ENCODE data around the gene CDC16.

CDC16 gene

DNA sequence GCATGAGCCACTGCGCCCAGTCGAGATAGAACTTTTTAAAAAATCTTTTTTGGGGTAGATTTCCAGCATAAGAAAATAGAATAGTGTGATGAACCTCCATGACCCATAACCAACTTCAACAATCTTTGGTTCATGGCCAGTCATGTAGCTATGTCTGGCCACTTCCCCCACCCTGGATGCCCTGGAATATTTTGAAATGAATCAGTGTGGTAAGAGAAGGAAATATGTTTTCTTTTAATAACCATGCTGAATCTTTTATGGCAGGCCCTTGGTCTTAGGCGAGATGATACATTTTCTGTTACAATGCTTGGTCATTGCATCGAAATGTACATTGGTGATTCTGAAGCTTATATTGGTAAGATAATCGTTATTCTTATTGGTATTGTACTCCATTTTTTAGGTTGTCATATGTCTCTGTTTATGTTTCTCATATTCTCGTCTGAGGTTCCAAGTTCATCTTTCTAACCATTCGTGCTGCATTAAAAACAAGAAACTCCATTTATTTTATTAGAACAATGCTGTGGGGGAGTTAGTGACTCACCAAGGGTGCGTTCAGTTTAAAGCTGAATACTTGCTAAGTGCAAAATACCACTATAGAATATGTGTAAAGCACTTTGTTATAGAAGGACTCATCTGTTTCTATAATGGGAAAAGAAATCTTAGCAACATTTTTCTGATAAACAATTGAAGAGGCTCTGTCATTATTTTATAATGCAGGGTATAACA is 30.4 kb downstream of the CDC16 start:
- DNase-seq: no peak

DNA sequence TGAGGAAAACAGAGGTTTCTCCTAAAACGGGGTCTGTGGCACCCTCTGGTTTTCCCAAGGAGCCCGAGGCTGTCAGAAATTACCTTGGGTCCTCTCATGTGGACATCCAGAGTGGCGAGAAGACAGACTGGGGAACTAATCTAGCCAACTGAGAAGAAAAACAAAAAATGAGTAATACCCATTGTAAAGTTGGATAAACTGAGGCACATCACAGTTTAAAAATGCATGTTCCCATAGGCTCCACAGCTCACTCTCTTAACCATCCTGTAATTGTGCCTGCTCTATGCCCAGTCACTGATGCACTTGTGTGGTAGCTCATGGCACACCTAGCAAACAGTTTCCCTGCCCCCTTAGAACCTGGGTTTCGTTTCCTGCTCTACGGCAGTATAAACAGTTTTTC is 31.5 kb downstream of the CDC16 start:
- DNase-seq: no peak

DNA sequence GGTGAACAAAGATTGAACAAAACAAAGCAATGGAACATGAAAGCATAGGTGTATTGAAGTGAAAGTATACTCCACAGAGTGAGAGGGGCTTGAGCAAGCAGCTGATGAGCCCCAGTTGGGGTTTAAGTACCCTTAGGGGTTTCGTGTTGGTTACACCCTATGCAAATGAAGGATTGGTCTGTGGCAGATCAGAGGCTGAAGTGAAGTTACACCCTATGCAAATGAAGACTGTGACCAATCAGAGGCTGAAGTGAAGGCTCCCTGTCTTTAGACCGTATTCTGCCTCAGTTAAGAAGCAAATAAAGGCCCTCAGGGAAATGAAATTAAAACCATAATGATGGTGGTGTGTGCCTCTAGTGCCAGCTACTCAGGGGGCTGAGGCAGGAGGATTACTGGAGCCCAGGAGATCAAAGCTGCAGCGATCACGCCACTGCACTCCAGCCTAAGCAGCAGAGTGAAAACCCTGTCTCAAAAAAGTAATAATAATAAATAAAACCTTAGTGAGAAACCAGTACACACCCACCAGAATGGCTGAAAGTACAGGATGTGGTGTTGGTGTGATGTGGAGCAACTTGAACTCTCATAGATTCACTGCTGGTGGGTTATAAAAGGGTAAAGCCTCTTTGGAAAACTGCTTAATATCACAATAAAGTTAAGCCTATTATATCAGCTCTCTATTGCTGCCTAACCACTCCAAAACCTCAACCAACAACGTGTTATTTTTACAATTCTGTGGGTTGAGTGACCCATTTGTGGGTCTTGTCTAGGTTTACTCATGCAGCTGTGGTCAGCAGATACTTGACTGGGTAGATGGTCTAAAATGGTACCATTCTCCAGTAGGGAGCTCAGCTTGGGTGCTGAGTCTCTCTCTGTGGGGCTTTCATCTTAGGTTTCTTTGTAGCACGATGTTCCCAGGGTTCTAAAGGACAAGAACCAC is 33.9 kb downstream of the CDC16 start:
- no peak for DNase-seq

DNA sequence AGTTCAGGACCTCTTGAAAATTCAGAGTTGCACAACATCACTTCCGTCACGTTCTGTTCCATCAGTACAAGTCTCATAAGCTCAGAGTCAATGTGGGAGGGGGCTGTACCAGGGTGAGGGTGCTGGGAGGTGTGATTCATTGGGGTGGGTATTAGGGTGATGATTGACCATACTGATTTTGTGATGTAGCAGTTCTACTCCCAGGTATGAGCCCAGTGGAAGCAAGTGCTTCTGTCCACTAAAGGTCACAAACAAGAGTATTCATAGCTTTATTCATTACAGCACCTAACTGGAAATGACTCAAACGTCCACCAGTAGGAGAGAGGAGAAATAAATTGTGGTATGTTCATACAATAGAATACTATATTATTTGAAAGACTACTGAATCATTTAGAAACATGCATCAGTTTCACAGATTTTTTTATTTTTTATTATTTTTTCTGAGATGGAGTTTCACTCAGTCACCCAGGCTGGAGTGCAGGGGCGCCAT is 34.6 kb downstream of the CDC16 start:
- DNase-seq: no peak

DNA sequence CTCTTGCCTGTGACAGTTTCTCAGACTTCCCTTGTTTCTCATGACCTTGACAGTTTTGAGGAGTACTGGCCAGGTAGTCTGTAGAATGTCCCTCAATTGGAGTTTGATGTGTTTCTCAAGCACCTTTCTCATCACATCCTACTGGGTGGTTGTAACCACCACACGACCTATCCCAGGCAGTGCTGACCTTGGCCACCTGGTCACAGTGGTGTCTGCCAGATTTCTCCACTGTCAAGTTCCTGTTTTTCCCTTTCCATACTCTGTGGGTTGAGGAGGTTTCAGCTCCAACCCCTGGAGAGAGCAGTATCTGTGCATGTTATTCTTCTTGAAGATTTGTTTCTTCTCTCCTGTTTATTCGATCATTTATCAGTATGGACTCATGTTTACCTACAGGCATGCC is 38.3 kb downstream of the CDC16 start:
- no peak for DNase-seq

DNA sequence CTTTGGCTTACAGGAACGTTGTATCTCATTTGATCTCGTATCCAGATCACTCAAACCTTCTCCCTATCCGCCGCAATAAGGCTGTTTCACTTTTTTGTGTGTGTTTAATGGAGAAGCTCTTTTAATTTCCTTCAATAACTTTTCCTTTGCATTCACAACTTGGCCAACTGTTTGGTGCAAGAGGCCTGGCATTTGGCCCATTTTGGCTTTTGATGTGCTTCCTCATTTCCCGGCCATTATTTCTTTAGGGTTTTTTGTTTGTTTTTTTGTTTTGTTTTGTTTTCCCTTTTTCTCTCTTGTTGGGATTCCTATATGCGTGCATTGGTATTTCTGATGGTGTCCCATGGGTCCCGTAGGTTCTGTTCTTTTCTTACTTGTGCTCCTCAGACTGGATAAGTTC is 40.6 kb downstream of the CDC16 start:
- no peak for DNase-seq

DNA sequence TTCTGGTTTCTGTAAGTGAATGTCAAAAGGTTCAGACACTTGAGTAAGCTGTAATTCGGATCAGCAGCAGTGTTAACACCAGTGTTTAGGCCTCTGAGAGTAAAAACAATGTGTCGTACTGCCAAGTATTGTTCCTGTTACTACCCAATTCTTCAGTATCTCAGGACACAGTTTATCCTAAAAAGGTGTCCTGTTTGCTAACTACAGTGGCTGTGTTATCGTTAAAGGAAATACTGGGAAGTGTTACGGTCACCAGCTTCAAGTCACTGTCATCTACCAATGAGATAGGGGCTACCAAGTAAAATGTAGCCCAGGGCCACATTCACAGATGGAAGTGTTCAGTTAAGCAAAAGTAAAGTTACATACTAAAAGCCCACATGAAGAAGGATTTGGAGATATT is 44.4 kb downstream of the CDC16 start:
- DNase-seq: no peak

DNA sequence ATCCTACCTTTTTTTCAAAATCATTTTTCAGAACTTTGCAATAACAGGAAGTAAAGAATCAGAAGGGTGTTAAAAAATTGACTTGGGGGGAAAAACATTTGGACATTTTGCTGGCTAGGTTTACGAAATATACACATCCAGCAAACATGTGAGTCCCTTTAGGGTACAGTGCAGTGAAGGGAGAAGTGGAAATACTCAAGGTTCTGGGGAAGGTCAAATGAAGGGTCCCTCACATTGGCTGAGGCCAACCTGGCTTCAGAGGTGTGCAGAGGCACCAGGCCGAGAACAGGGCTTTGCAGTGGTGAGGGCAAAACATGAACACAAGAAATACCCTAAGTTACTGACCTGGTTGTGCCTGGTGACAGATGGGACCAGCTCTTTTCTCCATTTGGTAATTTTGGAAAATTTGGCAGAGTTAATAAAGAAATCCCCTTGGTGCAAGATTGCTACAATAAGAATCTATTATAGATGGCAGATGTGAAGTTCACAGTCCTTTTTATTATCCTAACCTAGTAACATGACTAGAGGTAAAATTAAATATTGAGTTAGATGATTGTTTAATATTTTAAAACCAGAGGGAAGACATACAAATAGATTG is 45.2 kb downstream of the CDC16 start:
- DNase-seq: no peak

DNA sequence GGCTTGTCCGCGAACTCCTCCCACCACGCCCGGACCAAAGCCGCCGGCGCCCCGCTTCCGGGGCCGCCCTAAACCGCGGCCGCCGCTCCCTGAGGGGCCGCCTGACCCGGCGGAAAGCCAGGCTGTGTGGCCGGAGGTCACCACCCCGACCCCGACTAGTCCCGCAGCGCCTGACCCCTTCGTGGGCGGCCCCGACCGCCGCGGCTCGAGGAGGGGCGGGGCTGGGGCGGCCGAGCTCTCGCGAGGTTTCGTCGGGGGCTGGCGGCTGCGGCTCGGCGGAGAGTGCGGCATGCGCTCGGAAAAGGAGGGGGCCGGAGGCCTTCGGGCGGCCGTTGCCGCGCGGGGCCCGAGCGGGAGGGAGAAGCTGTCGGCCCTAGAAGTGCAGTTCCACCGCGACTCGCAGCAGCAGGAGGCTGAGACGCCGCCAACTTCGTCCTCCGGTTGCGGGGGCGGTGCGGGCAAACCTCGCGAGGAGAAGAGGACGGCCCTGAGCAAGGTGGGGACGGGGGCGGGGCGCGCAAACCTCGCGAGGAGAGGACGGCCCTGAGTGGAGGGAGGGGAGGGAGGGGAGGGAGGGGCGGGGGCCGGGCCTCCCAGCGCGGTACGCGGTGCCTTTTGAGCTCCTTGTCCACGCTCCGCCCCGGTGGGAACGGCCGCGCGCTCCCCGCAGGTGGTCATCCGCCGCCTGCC is 46.8 kb downstream of the CDC16 start, which contains the start of gene UPF3A:
UPF3A (plus strand) TSS at position 251 of the 690 bp plus-strand sequence; CDS start at position 290, 39 bp downstream.
- peak; percentile 70 to 99 for DNase-seq

DNA sequence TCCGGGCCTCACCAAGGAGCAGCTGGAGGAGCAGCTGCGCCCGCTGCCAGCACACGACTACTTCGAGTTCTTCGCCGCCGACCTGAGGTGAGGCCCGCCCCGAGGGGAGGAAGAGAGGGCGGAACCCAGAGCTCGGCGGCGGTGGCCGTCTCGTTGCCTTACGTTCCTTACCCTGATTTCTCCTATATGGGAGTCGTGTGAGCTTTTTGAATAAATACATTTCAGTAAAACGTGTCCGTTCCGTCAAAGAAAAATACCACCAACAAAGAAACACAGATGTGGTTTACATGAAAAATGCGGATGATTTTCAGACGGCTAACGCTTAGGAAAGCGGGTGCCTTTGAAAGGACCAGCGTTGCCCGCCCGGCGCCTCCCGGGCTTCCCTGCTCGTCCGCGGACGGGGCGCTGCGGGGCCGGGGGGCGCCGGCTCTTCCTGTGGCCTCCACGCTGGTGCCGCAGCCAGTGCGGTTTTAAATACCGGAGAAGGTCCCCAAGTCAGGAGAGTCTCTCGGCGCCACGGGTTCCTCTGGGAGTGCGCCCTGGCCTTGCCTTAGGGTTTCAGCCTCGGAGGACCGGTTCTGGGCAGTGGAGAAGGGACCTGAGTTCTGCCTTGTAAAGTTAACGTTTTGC is 47.5 kb downstream of the CDC16 start:
- peak; percentile 54 to 68 for DNase-seq

DNA sequence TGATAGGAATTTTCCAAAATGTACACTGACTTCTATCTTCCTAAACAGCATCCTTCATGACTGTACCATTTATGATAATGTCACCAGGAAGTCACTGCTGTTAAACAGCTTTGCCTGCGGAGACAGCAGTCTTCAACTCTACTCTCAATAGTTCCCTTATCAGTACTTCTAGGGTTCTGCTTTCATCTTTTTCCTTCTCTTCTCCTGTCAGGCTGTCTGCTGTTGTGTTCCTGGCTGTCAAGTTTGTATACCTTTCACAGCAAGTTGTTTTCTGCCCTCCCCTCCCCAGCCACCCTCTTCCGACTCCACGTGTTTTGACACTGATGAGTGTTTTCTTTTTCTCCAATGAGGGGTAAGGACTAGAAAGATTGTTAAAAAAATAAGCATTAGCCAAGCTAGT is 48.9 kb downstream of the CDC16 start:
- DNase-seq: no peak

DNA sequence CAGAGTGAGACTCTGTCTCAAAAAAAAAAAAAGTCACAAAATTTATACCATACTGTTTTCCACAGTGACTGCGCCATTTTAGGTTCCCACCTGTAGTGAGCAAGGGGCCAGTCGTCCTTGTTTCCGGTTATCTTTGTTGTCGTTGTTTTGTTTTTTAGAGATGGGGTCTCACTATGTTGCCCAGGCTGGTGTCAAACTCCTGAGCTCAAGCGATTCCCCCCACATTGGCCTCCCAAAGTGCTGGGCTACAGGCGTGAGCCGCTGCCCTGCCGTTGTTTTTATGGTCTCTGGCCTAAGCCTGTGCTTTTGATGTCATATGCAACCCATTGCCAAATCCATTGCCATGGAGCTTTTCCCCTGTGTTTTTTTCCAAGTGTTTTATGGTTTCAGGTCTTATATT is 50.0 kb downstream of the CDC16 start:
- no peak for DNase-seq

DNA sequence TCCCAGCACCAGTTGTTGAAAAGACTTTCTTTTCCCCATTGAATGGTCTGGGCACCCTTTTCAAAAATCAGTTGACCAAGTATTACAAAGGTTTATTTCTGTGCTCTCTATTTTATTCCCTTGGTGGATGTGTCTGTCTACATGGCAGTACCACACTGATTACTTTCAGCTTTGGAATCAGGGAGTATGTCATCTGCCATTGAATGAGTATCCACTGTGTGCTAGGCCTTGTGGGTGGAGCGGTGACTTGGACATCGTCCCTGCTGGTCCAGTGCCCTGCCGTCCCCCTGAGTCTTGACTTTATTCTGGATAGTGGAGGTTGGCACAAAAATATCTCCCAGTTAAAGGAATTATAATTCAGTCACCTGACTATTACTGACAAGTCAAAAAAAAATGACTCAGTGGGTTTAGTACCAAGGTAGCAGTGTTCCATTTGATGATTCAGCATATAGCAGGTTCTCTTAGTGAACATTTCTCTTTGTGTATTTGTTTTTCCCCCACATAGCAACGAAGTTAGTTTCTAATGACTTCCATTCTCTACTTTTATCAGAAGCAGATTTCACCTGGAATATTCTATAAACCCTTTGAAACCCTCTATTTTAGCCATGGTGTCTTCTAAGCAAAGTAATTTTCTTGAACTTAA is 50.6 kb downstream of the CDC16 start:
- no peak for DNase-seq

DNA sequence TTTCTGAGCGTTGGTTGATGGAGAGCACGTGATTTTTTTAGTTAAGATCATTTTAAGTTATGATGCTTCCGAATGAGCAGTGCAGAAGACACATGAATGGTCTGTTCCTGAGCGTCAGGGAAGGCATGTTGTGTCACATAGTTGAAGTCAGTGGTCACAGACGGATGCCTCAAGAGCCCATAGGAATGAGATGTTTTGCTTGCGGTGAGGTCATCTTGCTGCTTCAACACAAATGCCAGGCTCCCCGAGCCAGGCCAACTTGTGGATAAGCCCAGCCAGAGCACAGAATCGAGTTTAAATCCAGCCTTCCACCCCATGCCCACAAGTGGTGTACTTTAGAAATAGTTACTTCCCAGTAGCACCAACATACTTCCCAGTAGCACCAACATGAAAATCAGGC is 52.1 kb downstream of the CDC16 start:
- DNase-seq: no peak

DNA sequence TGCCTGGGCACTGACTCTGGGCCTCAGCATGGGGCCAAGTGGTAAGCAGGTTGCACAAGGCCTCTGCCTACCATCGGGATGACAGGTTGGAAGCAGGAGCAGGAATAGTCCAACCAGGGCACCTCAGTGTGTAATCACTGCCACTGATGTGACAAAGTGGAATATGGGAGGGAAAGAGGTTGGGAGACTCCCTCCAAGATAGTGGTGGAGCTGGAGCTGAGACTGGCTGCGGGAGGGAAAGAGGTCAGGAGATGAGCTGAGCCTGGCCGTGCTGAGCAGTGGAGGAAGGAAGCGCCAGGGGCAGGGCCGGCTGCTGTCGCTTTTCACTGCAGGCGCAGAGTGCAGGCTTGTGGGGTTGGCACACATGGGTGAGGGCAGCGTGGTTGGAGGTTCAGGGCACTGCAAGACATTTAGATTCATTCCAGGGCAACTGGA is 53.5 kb downstream of the CDC16 start:
- DNase-seq: no peak

DNA sequence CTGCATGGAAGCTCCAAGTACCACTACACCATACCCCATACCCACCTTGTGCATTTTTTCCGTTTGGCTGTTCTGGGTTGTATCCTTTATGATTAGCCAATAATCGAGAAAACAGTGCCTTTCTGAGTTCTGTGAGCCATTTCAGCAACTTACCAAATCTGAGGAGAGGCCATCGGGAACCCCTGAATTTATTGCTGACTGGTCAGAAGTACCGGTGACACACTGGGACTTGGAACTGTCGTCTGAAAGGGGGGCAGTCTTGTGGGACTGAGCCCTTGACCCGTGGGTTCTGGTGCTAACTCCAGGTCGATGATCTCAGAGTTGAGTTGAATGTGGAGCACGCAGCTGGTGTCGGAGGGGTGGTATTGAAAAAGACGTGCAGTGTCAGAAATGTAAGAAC is 61.8 kb downstream of the CDC16 start:
- no peak for DNase-seq

DNA sequence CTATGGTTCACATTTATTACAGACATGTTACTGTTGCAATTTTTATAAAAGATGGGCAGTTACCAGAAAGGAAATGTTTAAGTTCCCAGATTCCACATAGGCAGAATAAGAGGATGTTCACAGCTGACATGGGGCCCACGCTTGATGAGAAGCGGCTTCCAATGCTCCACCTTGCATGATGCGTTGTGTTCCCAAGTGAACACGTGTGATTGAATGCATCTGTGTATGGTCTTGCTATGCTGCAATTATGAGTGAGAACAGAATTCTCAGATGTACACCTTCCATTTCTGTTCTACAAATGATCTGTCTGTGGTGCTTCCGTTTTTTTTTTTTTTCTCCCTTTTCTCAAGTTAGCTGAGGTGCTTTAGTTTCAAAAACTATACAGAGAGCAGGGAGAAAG is 62.2 kb downstream of the CDC16 start:
- DNase-seq: no peak

DNA sequence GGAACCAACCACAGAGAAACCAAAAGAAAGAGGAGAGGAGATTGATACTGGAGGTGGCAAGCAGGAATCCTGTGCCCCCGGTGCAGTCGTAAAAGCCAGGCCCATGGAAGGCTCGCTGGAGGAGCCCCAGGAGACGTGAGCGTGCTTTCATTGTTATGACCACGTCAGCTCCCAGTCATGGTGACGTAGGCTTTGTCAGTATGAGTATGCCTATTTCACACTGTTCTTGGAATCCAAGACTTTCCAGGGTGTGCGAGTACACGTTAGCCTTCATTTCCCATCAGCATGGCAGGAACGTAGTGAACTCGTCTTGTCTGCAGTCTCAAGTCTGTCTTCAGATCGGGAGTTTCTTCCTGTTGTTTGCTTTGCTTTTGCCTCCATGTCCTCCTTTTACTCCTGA is 64.2 kb downstream of the CDC16 start:
- DNase-seq: no peak

DNA sequence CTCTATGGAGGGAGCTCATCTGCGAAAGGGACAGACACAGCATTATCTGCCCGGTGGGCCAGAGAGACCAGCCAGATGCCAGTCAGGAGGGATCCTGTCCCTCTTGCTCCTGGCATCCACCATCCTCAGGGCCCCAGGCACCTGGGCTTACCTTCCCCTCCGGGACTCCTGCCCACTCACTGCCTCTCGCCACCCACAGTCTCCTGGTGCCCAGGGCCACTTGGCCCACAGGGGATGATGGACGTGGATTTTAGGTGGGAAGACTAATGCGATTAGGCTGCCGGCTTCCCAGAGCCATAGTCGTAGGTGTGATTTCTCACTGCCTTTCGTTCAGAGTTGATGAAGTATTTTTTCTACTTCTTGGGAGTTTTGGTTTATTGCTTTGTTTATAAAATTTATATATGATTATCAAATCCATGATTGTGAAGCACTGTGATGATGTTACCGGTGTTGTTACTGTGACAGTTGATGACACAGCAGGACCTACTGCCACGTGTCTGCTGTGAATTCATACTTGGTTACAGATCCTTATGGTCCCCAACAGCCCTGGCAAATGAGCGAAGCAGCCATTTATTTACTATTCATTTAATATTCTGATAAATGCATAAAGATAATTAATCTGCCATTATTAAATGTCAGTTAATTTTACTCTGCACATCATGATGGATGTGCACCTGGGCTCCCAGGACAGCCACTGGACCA is 65.1 kb downstream of the CDC16 start:
- no peak for DNase-seq

DNA sequence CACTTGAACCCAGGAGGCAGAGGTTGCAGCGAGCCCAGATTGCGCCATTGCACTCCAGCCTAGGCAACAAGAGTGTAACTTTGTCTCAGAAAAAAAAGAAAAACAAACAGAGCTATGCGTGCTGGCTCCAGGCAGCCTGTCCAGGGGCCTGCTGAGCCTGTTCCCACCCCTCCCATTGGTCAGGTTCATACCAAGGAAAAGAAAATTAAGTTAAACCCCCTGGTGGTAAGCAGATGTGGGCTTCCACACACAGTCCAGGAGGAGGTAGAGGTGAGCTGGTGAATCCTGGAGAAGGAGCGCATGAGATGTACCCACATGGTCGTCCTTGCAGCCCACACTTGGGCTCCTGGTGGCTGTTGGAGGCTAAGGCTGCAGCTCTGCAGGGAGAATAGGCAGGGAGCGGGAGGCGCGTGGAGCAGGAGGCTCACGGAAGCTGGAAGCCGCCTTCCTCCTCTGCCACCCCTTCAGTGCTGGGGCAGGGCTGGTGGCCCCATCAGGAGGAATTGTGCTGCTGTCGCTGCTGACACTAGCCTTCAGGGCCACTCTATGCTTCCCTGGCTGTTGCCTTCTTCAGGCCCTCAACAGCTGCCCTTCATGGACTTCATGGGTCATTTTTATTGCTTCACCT is 69.1 kb downstream of the CDC16 start:
- DNase-seq: no peak
